SK-N-SH treated with all-trans-retinoic acid at 6 μM for 48 hours (cell line): ENCODE measurements around the gene RCOR1.

Source experiments
- ATAC-seq: fragments of 200-7000 bp; cut with Tn5 transposase; 3 replicates; pipeline ENCODE4 v1.9.1; 2020; ENCODE audit warnings: mild to moderate bottlenecking, moderate library complexity
- ARNTL ChIP-seq: fragments of 450-650 bp; formaldehyde crosslinking; IDR thresholded peaks from 2 replicates; pipeline ENCODE4 v1.5.0; 2020; ENCODE audit warnings: low read depth, mild to moderate bottlenecking, moderate library complexity, borderline replicate concordance
- BACH2 ChIP-seq: fragments of 250-450 bp; sonication (Bioruptor Pico); IDR thresholded peaks from 2 replicates; pipeline ENCODE4 v1.9.0; 2021; ENCODE audit warnings: mild to moderate bottlenecking, borderline replicate concordance
- CREB5 ChIP-seq: fragments of 250-450 bp; sonication (Bioruptor Pico); IDR thresholded peaks from 2 replicates; pipeline ENCODE4 v1.5.1; 2020; ENCODE audit warnings: low read depth, mild to moderate bottlenecking, moderate library complexity
- CSDC2 ChIP-seq: fragments of 250-450 bp; sonication (Bioruptor Pico); IDR thresholded peaks from 2 replicates; pipeline ENCODE4 v1.5.0; 2020; ENCODE audit warnings: mild to moderate bottlenecking, moderate library complexity
- CSRNP3 ChIP-seq: fragments of 250-450 bp; sonication (Bioruptor Pico); IDR thresholded peaks from 2 replicates; pipeline ENCODE4 v1.5.1; 2021; ENCODE audit warnings: mild to moderate bottlenecking, moderate library complexity
- ESRRG ChIP-seq: fragments of 250-450 bp; sonication (Bioruptor Pico); IDR thresholded peaks from 2 replicates; pipeline ENCODE4 v1.6.1; 2021; ENCODE audit warnings: mild to moderate bottlenecking
- GLIS3 ChIP-seq: fragments of 250-450 bp; sonication (Bioruptor Pico); IDR thresholded peaks from 2 replicates; pipeline ENCODE4 v1.5.0; 2020; ENCODE audit warnings: mild to moderate bottlenecking, moderate library complexity
- ISL1 ChIP-seq: fragments of 250-450 bp; sonication (Bioruptor Pico); IDR thresholded peaks from 2 replicates; pipeline ENCODE4 v2.1.2; 2022; ENCODE audit warnings: mild to moderate bottlenecking, moderate library complexity
- OSR1 ChIP-seq: fragments of 250-450 bp; sonication (Bioruptor Pico); IDR thresholded peaks from 2 replicates; pipeline ENCODE4 v1.8.0; 2022; ENCODE audit warnings: moderate library complexity, mild to moderate bottlenecking, inconsistent platforms
- PATZ1 ChIP-seq: fragments of 250-450 bp; sonication (Bioruptor Pico); IDR thresholded peaks from 2 replicates; pipeline ENCODE4 v1.8.0; 2020; ENCODE audit warnings: mild to moderate bottlenecking, moderate library complexity, borderline replicate concordance
- POU6F1 ChIP-seq: fragments of 250-450 bp; sonication (Bioruptor Pico); IDR thresholded peaks from 2 replicates; pipeline ENCODE4 v1.8.0; 2021; ENCODE audit warnings: low read depth, mild to moderate bottlenecking, moderate library complexity, borderline replicate concordance
- PPARA ChIP-seq: fragments of 250-450 bp; sonication (Bioruptor Pico); IDR thresholded peaks from 2 replicates; pipeline ENCODE4 v1.5.0; 2020; ENCODE audit warnings: mild to moderate bottlenecking, borderline replicate concordance
- RARB ChIP-seq: fragments of 250-450 bp; sonication (Bioruptor Pico); IDR thresholded peaks from 2 replicates; pipeline ENCODE4 v1.8.0; 2021; ENCODE audit warnings: mild to moderate bottlenecking, moderate library complexity
- SNAI2 ChIP-seq: fragments of 250-450 bp; sonication (Bioruptor Pico); IDR thresholded peaks from 2 replicates; pipeline ENCODE4 v1.5.0; 2020; ENCODE audit warnings: mild to moderate bottlenecking, moderate library complexity
- TOX ChIP-seq: fragments of 250-450 bp; sonication (Bioruptor Pico); IDR thresholded peaks from 2 replicates; pipeline ENCODE4 v1.8.0; 2021; ENCODE audit warnings: mild to moderate bottlenecking, moderate library complexity, borderline replicate concordance
- TSHZ2 ChIP-seq: fragments of 250-450 bp; sonication (Bioruptor Pico); IDR thresholded peaks from 2 replicates; pipeline ENCODE4 v1.5.0; 2020; ENCODE audit warnings: mild to moderate bottlenecking, moderate library complexity
- ZC3H10 ChIP-seq: fragments of 250-450 bp; sonication (Bioruptor Pico); IDR thresholded peaks from 2 replicates; pipeline ENCODE4 v1.5.1; 2021; ENCODE audit warnings: mild to moderate bottlenecking, moderate library complexity
- ZFP3 ChIP-seq: fragments of 250-450 bp; sonication (Bioruptor Pico); IDR thresholded peaks from 2 replicates; pipeline ENCODE4 v1.5.0; 2020; ENCODE audit warnings: mild to moderate bottlenecking, moderate library complexity
- ZFP30 ChIP-seq: fragments of 450-650 bp; formaldehyde crosslinking; IDR thresholded peaks from 2 replicates; pipeline ENCODE4 v1.5.0; 2022; ENCODE audit warnings: mild to moderate bottlenecking, moderate library complexity
- ZNF565 ChIP-seq: fragments of 450-650 bp; formaldehyde crosslinking; conservative IDR thresholded peaks from 2 replicates; pipeline ENCODE4 v1.5.0; 2020; ENCODE audit warnings: low read depth, mild to moderate bottlenecking, moderate library complexity
- ZNF70 ChIP-seq: fragments of 450-650 bp; formaldehyde crosslinking; IDR thresholded peaks from 2 replicates; pipeline ENCODE4 v1.5.0; 2020; ENCODE audit warnings: mild to moderate bottlenecking, moderate library complexity
- ZNF8 ChIP-seq: fragments of 450-650 bp; formaldehyde crosslinking; IDR thresholded peaks from 2 replicates; pipeline ENCODE4 v1.5.0; 2020; ENCODE audit warnings: mild to moderate bottlenecking, moderate library complexity

RCOR1 gene

GRCh38 chr14:102731101-102731870 is 138.8 kb downstream of the RCOR1 start:
- TF ChIP-seq CSDC2 (CRISPR knock-in tag) (no peak), ZFP3 (CRISPR knock-in tag) (no peak), TSHZ2 (CRISPR knock-in tag) (no peak), TOX (CRISPR knock-in tag) (no peak), PATZ1 (CRISPR knock-in tag) (no peak), ZC3H10 (CRISPR knock-in tag) (no peak), ZNF8 (CRISPR knock-in tag) (no peak), ZNF70 (CRISPR knock-in tag) (no peak), PPARA (CRISPR knock-in tag) (no peak), OSR1 (no peak), BACH2 (CRISPR knock-in tag) (no peak), ZFP30 (CRISPR knock-in tag) (no peak), GLIS3 (CRISPR knock-in tag) (no peak), CREB5 (CRISPR knock-in tag) (no peak)
- ATAC-seq, result no peak

GRCh38 chr14:102731871-102732800 is 139.7 kb downstream of the RCOR1 start:
- TF ChIP-seq CREB5 (CRISPR knock-in tag), result no peak
- TF ChIP-seq, all 23 proteins: peak for 0

GRCh38 chr14:102732924-102733323 is 140.5 kb downstream of the RCOR1 start:
- TF ChIP-seq CSRNP3 (CRISPR knock-in tag) (no peak), SNAI2 (no peak), OSR1 (no peak), PPARA (CRISPR knock-in tag) (no peak), ARNTL (CRISPR knock-in tag) (no peak), ESRRG (CRISPR knock-in tag) (no peak), ZNF8 (CRISPR knock-in tag) (no peak), PATZ1 (CRISPR knock-in tag) (no peak), ZNF70 (CRISPR knock-in tag) (no peak), ZFP3 (CRISPR knock-in tag) (no peak), CSDC2 (CRISPR knock-in tag) (no peak), ZC3H10 (CRISPR knock-in tag) (no peak), POU6F1 (CRISPR knock-in tag) (no peak), BACH2 (CRISPR knock-in tag) (no peak), ZNF565 (CRISPR knock-in tag) (no peak), ISL1 (CRISPR knock-in tag) (no peak), ZFP30 (CRISPR knock-in tag) (no peak), RARB (CRISPR knock-in tag) (no peak)
- no peak for ATAC-seq

More at GRCh38 chr14:102731871-102732800, 139.7 kb downstream of the RCOR1 start:
- no peak; the same call in 2 of the 3 replicates for ATAC-seq
